CD4-positive, alpha-beta memory T cell (primary cell): Measurements from ENCODE around the gene GALNTL6. TPM values are rescaled to one million over a fixed set of nuclear protein-coding genes. Genes with fewer than 3 reads are reported as not detected.

Experiments
- CTCF ChIA-PET: fragments of 350-600 bp; sonication (Branson Sonifier 250); formaldehyde crosslinking; loops from one replicate; lab custom pipeline; 2021; ENCODE audit warnings: inconsistent platforms; ENCODE audit not compliant: partially characterized antibody; lab: Charles Lee
- POLR2A ChIA-PET: fragments of 350-600 bp; sonication (Branson Sonifier 250); formaldehyde crosslinking; loops from one replicate; lab custom pipeline; 2021; ENCODE audit not compliant: partially characterized antibody; lab: Charles Lee
- DNase-seq, 5 donors: peaks; one replicate each; pipeline versions ENCODE4 v3.0.0 to v3.0.0-alpha.2; 2020 to 2022; ENCODE audit warnings: mixed read lengths in 1 of 5
- H3K27ac ChIP-seq: one replicate; pipeline ENCODE4 v1.7.0; 2013; ENCODE audit warnings: low read depth, low read length
- H3K27me3 ChIP-seq: 2 replicates; pipeline ENCODE4 v1.7.0; 2013; ENCODE audit warnings: mild to moderate bottlenecking, low read length, moderate library complexity; ENCODE audit not compliant: insufficient read depth
- H3K36me3 ChIP-seq: 2 replicates; pipeline ENCODE4 v1.7.0; 2013; ENCODE audit warnings: mild to moderate bottlenecking, low read length, moderate library complexity; ENCODE audit not compliant: insufficient read depth
- H3K4me1 ChIP-seq: 2 replicates; pipeline ENCODE4 v1.7.0; 2013; ENCODE audit warnings: mild to moderate bottlenecking, low read length, moderate library complexity; ENCODE audit not compliant: insufficient read depth
- H3K4me3 ChIP-seq, 2 donors: one replicate each; pipeline ENCODE4 v1.7.0; 2013; ENCODE audit warnings: low read length in 2 of 2, mild to moderate bottlenecking in 1 of 2
- H3K9me3 ChIP-seq, 2 donors: one replicate each; pipeline ENCODE4 v1.7.0; 2013; ENCODE audit warnings: low read length in 2 of 2, control low read depth in 1 of 2; ENCODE audit not compliant: control insufficient read depth in 1 of 2
- H3K27ac Mint-ChIP-seq, 7 donors: one replicate each; pipeline ENCODE4 v1.8.0; 2020 to 2021; ENCODE audit warnings: mixed read lengths in 7 of 7, mild to moderate bottlenecking in 6 of 7, inconsistent platforms in 3 of 7, moderate library complexity in 3 of 7
- H3K27me3 Mint-ChIP-seq, 2 donors: one replicate each; pipeline ENCODE4 v1.8.0; 2020 to 2021; ENCODE audit warnings: mixed read lengths in 2 of 2
- H3K36me3 Mint-ChIP-seq, 2 donors: one replicate each; pipeline ENCODE4 v1.8.0; 2020 to 2021; ENCODE audit warnings: mixed read lengths in 2 of 2, inconsistent platforms in 1 of 2, mild to moderate bottlenecking in 1 of 2
- H3K4me1 Mint-ChIP-seq, 4 donors: one replicate each; pipeline ENCODE4 v1.8.0; 2020 to 2021; ENCODE audit warnings: mixed read lengths in 4 of 4, mild to moderate bottlenecking in 1 of 4
- H3K4me3 Mint-ChIP-seq, 8 donors: one replicate each; pipeline ENCODE4 v1.8.0; 2020 to 2021; ENCODE audit warnings: mixed read lengths in 8 of 8, mild to moderate bottlenecking in 7 of 8, moderate library complexity in 6 of 8, inconsistent platforms in 3 of 8
- H3K9me3 Mint-ChIP-seq, 8 donors: one replicate each; pipeline ENCODE4 v1.8.0; 2020 to 2021; ENCODE audit warnings: mixed read lengths in 8 of 8, mild to moderate bottlenecking in 5 of 8, inconsistent platforms in 3 of 8, moderate library complexity in 1 of 8
- intact Hi-C: fragments of 100-400 bp; cut with micrococcal nuclease; formaldehyde crosslinking; loops from one replicate; pipeline ENCODE4 v1.15.1; 2023
- polyA plus RNA-seq, 2 donors: library from polyadenylated mRNA; unstranded; fragments of 300-500 nt; fragmentation: Illumina TruSeq; gene quantifications; one replicate each; pipeline ENCODE4 v1.2.3, GENCODE V29; 2021
- total RNA-seq, 2 experiments: library from RNA; stranded (reverse); gene quantifications; one replicate each; pipeline ENCODE4 v1.2.3, GENCODE V29; 2021

GALNTL6 gene
- total and polyA plus RNA-seq, 4 experiments from 2014 or later, result not detected

DNA sequence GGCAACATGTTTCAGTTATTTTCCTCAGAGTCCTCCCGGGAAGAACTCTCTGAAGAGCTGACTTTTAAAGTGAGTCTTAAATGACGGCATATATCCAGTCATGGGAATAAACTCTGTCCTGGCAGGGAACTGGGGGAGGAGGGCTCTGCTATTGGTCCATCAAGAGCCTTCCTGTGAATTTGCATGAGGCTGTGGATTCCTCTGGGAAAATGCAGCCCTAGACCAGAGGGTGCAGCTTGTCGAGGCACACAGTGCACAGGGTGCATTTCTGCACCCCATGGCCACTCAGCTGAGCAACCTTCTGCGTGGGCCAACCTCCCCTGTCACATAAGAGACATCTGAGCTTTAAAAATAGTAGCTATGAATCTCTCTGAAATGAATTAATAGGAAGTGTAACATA lies 360.0 kb downstream of the GALNTL6 start:
- Histone ChIP-seq H3K9me3 (no peaks in the 10 kb centered on the region), H3K36me3 (no peaks in the 10 kb centered on the region), H3K4me1 (no peaks in the 10 kb centered on the region), H3K4me3 (no peak overlapping the region), H3K27me3 (no peaks in the 10 kb centered on the region), H3K27ac (no peak overlapping the region)
- Mint-ChIP-seq H3K27me3 (no peaks in the 10 kb centered on the region), H3K4me3 (no peak overlapping the region), H3K27ac (no peak overlapping the region), H3K9me3 (peaks cover 2 to 9% (median 4%) of the 10 kb centered on the region in 8 donors), H3K36me3 (no peaks in the 10 kb centered on the region), H3K4me1 (no peaks in the 10 kb centered on the region)
- ChIA-PET CTCF (no interaction called here), POLR2A (no interaction called here)
- intact Hi-C loops, result no loop called here
- no peak for DNase-seq

DNA sequence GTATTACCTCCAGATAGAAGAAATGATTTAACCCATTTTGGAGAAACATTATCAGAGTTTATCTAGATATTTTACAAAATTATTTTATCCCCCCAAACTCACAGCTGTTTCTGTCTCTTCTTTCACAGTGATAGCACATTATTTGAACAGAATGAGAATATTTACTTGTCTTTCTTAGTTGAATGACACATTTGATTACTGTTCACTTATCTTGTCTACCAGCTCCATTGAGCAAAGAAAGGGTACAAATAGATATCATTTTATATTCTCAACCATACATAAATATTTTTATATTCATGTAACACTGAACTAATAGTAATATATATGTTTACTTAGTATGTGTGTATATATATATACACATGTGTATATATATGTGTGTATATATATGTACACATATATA lies 364.2 kb downstream of the GALNTL6 start:
- H3K4me3 Mint-ChIP-seq, result no peak overlapping the region

DNA sequence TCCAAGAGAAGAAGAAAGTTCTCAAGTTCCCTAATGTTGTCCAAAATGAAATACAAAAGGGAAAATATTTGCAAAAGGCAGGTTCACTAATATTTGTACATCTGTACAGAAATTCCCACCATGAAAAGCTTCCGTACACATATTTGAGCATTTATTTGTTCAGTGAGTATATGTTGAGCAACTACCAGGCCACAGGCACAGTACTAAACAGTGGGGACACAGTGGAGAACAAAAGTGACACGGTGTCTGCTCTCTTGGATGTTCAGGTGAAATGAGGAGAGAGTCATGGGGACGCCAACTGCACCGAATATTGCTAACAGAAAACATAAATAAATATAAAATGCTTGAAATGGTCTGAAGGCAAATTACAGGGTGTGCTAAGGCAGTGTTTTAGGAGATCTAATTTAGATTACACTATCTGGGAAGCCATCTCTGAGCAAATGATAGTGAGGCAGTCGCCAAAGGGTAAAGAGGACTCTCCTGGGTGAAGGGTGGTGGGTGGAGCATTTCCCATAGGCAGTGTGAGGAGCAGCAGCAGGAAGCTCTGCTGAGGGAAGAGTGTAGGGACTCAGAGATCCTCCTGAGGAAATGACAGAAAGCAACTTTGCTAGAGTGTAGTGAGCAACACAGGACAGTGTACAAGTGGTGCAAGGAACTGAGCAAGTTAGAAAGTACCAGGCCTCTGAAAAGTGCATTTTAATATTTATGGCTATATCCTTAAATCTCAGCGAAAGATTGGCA lies 375.2 kb downstream of the GALNTL6 start:
- Histone ChIP-seq H3K4me3 (no peak overlapping the region), H3K9me3 (no peaks in the 10 kb centered on the region), H3K27me3 (no peaks in the 10 kb centered on the region), H3K36me3 (no peaks in the 10 kb centered on the region), H3K27ac (no peak overlapping the region), H3K4me1 (no peaks in the 10 kb centered on the region)
- DNase-seq, result no peak
- Mint-ChIP-seq H3K27me3 (no peaks in the 10 kb centered on the region), H3K36me3 (no peaks in the 10 kb centered on the region), H3K27ac (no peak overlapping the region), H3K9me3 (peaks cover 0 to 14% (median 4%) of the 10 kb centered on the region in 8 donors), H3K4me3 (no peak overlapping the region), H3K4me1 (no peaks in the 10 kb centered on the region)
- intact Hi-C loops, result no loop called here
- ChIA-PET CTCF (no interaction called here), POLR2A (no interaction called here)

More for the DNA sequence above, 364.2 kb downstream of the GALNTL6 start:
- H3K4me1 ChIP-seq, result no peaks in the 10 kb centered on the region
- Mint-ChIP-seq H3K36me3 (no peaks in the 10 kb centered on the region), H3K9me3 (peaks cover 0 to 14% (median 8%) of the 10 kb centered on the region in 8 donors), H3K27ac (no peak overlapping the region), H3K27me3 (no peaks in the 10 kb centered on the region), H3K4me1 (no peaks in the 10 kb centered on the region)
- no peak overlapping the region for H3K27ac ChIP-seq
- H3K27me3 ChIP-seq, result no peaks in the 10 kb centered on the region
- no peak overlapping the region for H3K4me3 ChIP-seq
- POLR2A ChIA-PET, result no interaction called here
- no peaks in the 10 kb centered on the region for H3K9me3 ChIP-seq
- DNase-seq, result no peak
- H3K36me3 ChIP-seq, result no peaks in the 10 kb centered on the region
- CTCF ChIA-PET, result no interaction called here
- intact Hi-C loops, result no loop called here

DNA sequence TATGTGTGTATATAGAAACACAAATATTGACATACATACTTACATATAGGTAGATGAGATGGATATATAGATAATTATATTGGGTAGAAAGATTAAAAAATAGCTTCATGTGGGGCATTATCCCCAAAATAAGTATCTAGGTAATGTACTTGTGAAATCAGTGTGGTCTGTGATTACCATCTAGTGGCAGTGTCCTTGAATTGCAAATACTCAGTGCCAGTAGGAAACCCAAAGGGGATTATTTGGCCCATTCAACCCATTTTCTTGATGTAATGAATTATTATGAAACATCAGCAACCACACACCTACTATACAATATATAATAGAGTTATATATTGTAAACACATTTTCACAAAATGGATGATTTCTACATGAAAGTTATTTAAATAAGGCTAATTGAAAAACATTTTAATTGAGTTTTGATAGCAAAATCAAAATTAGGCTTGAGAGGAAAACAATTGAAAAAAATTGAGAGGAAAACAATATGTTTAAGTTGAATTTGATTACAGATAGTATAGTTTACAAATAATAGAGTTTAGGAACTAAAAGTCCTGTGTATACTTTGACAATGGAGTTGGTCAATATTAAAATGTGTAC lies 389.4 kb downstream of the GALNTL6 start:
- H3K4me1 Mint-ChIP-seq, result no peaks in the 10 kb centered on the region
- CTCF ChIA-PET, result no interaction called here
- Histone ChIP-seq H3K9me3 (no peaks in the 10 kb centered on the region), H3K27ac (no peak overlapping the region), H3K36me3 (no peaks in the 10 kb centered on the region), H3K27me3 (no peaks in the 10 kb centered on the region), H3K4me1 (no peaks in the 10 kb centered on the region), H3K4me3 (no peak overlapping the region)
- no peak overlapping the region for H3K4me3 Mint-ChIP-seq
- intact Hi-C loops, result no loop called here
- DNase-seq, result no peak
- POLR2A ChIA-PET, result no interaction called here
- H3K27me3 Mint-ChIP-seq, result no peaks in the 10 kb centered on the region
- H3K36me3 Mint-ChIP-seq, result no peaks in the 10 kb centered on the region
- H3K9me3 Mint-ChIP-seq, result peaks cover 2 to 10% (median 6%) of the 10 kb centered on the region in 8 donors
- no peak overlapping the region for H3K27ac Mint-ChIP-seq

DNA sequence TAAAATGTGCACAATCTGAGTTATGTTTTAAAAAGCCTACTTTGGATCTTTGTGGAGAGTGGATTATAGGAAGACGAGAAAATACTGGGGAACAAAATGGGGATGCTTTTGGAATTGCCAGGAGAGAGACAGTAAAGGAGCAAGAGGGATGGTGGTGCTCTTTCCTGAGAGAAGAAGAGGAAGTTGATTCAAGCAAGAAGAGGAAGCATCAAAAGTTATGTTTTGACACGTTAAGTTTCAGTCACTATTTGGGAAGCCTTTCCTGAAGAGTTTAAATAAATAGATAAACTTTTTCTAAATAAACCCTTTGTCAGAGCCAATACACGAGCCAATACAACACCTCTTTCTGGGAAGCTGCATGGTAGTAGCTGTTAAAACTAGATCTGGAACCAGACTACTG lies 394.1 kb downstream of the GALNTL6 start:
- H3K4me1 ChIP-seq, result no peaks in the 10 kb centered on the region
- ChIA-PET CTCF (no interaction called here), POLR2A (no interaction called here)
- H3K27ac ChIP-seq, result no peak overlapping the region
- no peaks in the 10 kb centered on the region for H3K9me3 ChIP-seq
- no peaks in the 10 kb centered on the region for H3K36me3 ChIP-seq
- H3K9me3 Mint-ChIP-seq, result peaks cover 2 to 10% (median 6%) of the 10 kb centered on the region in 8 donors
- H3K4me3 ChIP-seq, result no peak overlapping the region
- no peak for DNase-seq
- no peak overlapping the region for H3K4me3 Mint-ChIP-seq
- intact Hi-C loops, result no loop called here
- H3K4me1 Mint-ChIP-seq, result no peaks in the 10 kb centered on the region
- H3K27me3 Mint-ChIP-seq, result no peaks in the 10 kb centered on the region
- H3K36me3 Mint-ChIP-seq, result no peaks in the 10 kb centered on the region
- H3K27me3 ChIP-seq, result no peaks in the 10 kb centered on the region
- no peak overlapping the region for H3K27ac Mint-ChIP-seq

DNA sequence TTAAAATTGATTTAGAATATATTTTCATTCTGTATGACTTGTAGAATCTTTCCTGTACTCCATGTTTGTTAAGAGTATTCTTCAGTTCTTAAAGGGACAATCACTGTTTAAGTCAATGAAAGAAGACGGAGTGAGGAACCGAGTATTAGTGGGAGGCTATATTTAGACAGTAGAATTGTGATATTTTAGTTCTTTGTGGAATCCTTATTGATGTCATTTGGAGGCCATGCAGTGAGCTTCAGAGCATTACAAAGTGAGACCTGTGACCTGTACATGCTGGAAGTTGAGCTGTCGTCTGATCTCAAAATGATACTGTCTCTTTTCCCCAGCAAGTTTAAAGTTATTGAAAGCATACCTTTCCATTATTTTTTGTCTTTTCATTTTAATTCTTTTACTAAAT lies 394.7 kb downstream of the GALNTL6 start:
- Mint-ChIP-seq H3K27me3 (no peaks in the 10 kb centered on the region), H3K4me3 (no peak overlapping the region), H3K9me3 (peaks cover 2 to 10% (median 6%) of the 10 kb centered on the region in 8 donors), H3K36me3 (no peaks in the 10 kb centered on the region), H3K4me1 (no peaks in the 10 kb centered on the region), H3K27ac (no peak overlapping the region)
- H3K27me3 ChIP-seq, result no peaks in the 10 kb centered on the region
- no peak overlapping the region for H3K27ac ChIP-seq
- ChIA-PET CTCF (no interaction called here), POLR2A (no interaction called here)
- DNase-seq, result no peak
- intact Hi-C loops, result no loop called here
- no peaks in the 10 kb centered on the region for H3K9me3 ChIP-seq
- no peaks in the 10 kb centered on the region for H3K4me1 ChIP-seq
- H3K36me3 ChIP-seq, result no peaks in the 10 kb centered on the region
- H3K4me3 ChIP-seq, result no peak overlapping the region

DNA sequence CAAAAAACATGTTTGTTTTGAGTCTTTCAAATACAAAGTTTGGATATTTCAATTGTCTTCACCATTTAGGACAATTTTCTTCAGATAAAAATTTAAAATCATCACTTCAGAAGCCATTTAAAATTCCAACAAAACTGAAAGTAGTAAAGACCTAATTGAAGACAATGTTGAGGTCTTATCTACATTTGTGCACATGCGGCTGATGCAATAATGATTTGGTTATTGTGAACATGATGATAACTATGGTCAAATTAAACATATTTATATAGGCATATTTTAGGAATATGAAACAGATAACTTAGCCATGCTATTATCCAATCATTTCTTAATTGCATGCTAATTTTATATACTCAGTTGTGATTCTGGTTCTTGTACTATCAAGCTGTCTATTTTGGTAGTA lies 407.5 kb downstream of the GALNTL6 start:
- Mint-ChIP-seq H3K27ac (no peak overlapping the region), H3K4me3 (no peak overlapping the region), H3K4me1 (no peaks in the 10 kb centered on the region), H3K9me3 (peaks cover 0 to 5% (median 3%) of the 10 kb centered on the region in 8 donors), H3K36me3 (no peaks in the 10 kb centered on the region), H3K27me3 (no peaks in the 10 kb centered on the region)
- H3K9me3 ChIP-seq, result no peaks in the 10 kb centered on the region
- intact Hi-C loops, result no loop called here
- no peaks in the 10 kb centered on the region for H3K4me1 ChIP-seq
- H3K27me3 ChIP-seq, result no peaks in the 10 kb centered on the region
- H3K4me3 ChIP-seq, result no peak overlapping the region
- no peak overlapping the region for H3K27ac ChIP-seq
- H3K36me3 ChIP-seq, result no peaks in the 10 kb centered on the region
- ChIA-PET CTCF (no interaction called here), POLR2A (no interaction called here)
- no peak for DNase-seq
